DMS 273 (cell line): ENCODE data around the gene HADH.
"Not testable (repeated sequence)": the region's sequence is repeated elsewhere in the genome, so short reads cannot be mapped to it uniquely, and the experiment has no call there.

Experiments
- DNase-seq: peaks from one replicate; lab custom pipeline; 2025; ENCODE audit not compliant: unreplicated experiment; lab: John Stamatoyannopoulos, UW

HADH gene

GRCh38 chr4:107994894-107995293 lies 5.2 kb downstream of the HADH start:
- no peak for DNase-seq

GRCh38 chr4:107996949-107997788 lies 7.5 kb downstream of the HADH start:
- DNase-seq, result no peak

GRCh38 chr4:107997794-107998193 lies 8.1 kb downstream of the HADH start:
- no peak for DNase-seq

GRCh38 chr4:107999932-108000539 lies 10.3 kb downstream of the HADH start:
- no peak for DNase-seq

- DNase-seq, result no peak
These were observed 11.9 kb downstream of the HADH start for GRCh38 chr4:108001540-108002135.

GRCh38 chr4:108003982-108004515 lies 14.4 kb downstream of the HADH start:
- DNase-seq, result no peak

GRCh38 chr4:108004646-108005045 lies 15.0 kb downstream of the HADH start:
- DNase-seq, result no peak

GRCh38 chr4:108005807-108006206 lies 16.1 kb downstream of the HADH start:
- DNase-seq, result no peak

- no peak for DNase-seq
These were observed 16.7 kb downstream of the HADH start for GRCh38 chr4:108006361-108006760.

GRCh38 chr4:108007984-108008383 lies 18.3 kb downstream of the HADH start:
- DNase-seq, result no peak

GRCh38 chr4:108008721-108009120 lies 19.0 kb downstream of the HADH start:
- DNase-seq, result no peak

GRCh38 chr4:108010167-108010566 lies 20.5 kb downstream of the HADH start:
- no peak for DNase-seq

- DNase-seq, result not testable (repeated sequence)
These were observed 22.7 kb downstream of the HADH start for GRCh38 chr4:108012382-108012781.

- no peak for DNase-seq
These were observed 23.6 kb downstream of the HADH start for GRCh38 chr4:108013327-108013726.

- DNase-seq, result no peak
These were observed 24.3 kb downstream of the HADH start for GRCh38 chr4:108013955-108014354.

GRCh38 chr4:108018040-108018883 lies 28.6 kb downstream of the HADH start:
- peak; percentile 82 for DNase-seq

- no peak for DNase-seq
These were observed 29.1 kb downstream of the HADH start for GRCh38 chr4:108018884-108019187.

- DNase-seq, result no peak
These were observed 34.6 kb downstream of the HADH start for GRCh38 chr4:108024085-108024877.

- no peak for DNase-seq
These were observed 35.1 kb downstream of the HADH start for GRCh38 chr4:108024878-108025165.

GRCh38 chr4:108029016-108029720 lies 39.5 kb downstream of the HADH start:
- DNase-seq, result no peak
